Endothelial cell of umbilical vein (primary cell): ENCODE results near the gene MED27. TPM values are rescaled to one million over a fixed set of nuclear protein-coding genes. Genes with fewer than 3 reads are reported as not detected.

Source experiments
- BruUV-seq: library from RNA; stranded (reverse); fragments of 400-500 nt; replicated peaks from 2 replicates; lab custom pipeline; 2021; lab: Mats Ljungman, UMichigan
- CTCF ChIA-PET: fragments of 300-600, 350-600 bp; sonication (Branson Sonifier 250); formaldehyde crosslinking; loops from one replicate; lab custom pipeline; 2021; ENCODE audit warnings: antibody characterized with exemption, inconsistent platforms; lab: Charles Lee
- POLR2A ChIA-PET: fragments of 300-600, 350-600 bp; sonication (Branson Sonifier 250); formaldehyde crosslinking; loops from one replicate; lab custom pipeline; 2021; ENCODE audit warnings: antibody characterized with exemption, inconsistent platforms; lab: Charles Lee
- DNase-seq: peaks from one replicate; pipeline ENCODE4 v3.0.0-alpha.2; 2011; ENCODE audit warnings: low read depth, low spot score
- FAIRE-seq: peaks from 2 replicates; lab custom pipeline; 2011; peaks lifted over from hg19 to GRCh38; lab: Jason Lieb, UNC
- H2AFZ ChIP-seq: 2 replicates; pipeline ENCODE4 v1.6.0; 2012; ENCODE audit warnings: low read depth, low read length, control low read depth, inconsistent platforms
- H3K27ac ChIP-seq: 2 replicates; pipeline ENCODE4 v1.5.1; 2011; ENCODE audit warnings: low read depth, mild to moderate bottlenecking, control low read depth, low read length, moderate library complexity; ENCODE audit not compliant: insufficient read depth
- H3K27me3 ChIP-seq, 2 experiments: 2 replicates each; pipeline versions ENCODE4 v1.6.0 to v1.6.1; 2011; ENCODE audit warnings: low read length in 2 of 2, mixed read lengths in 1 of 2; ENCODE audit not compliant: control insufficient read depth in 2 of 2, insufficient read depth in 2 of 2
- H3K36me3 ChIP-seq, 2 experiments: 2 replicates in 1 of 2; 3 replicates in 1 of 2; pipeline ENCODE4 v1.5.1; 2011; ENCODE audit warnings: low read length in 2 of 2, mild to moderate bottlenecking in 1 of 2, moderate library complexity in 1 of 2; ENCODE audit not compliant: control insufficient read depth in 2 of 2, insufficient read depth in 2 of 2; ENCODE audit errors: extremely low read depth in 1 of 2
- H3K4me1 ChIP-seq: 3 replicates; pipeline ENCODE4 v1.5.1; 2011; ENCODE audit warnings: mild to moderate bottlenecking, low read length; ENCODE audit not compliant: control insufficient read depth, insufficient read depth; ENCODE audit errors: extremely low read depth
- H3K4me2 ChIP-seq: 2 replicates; pipeline ENCODE4 v1.6.1; 2011; ENCODE audit warnings: low read length, control low read depth, mixed read lengths; ENCODE audit not compliant: insufficient read depth
- H3K4me3 ChIP-seq, 3 experiments: fragments of 200-600 bp in 1 of 3; sonication (generic), shearing (Covaris generic) in 1 of 3; replicated peaks in 1 of 3; 2 replicates each; pipeline ENCODE4 v1.5.1; 2011 to 2016; ENCODE audit warnings: control low read depth in 3 of 3, low read length in 3 of 3, mild to moderate bottlenecking in 2 of 3, inconsistent platforms in 1 of 3, low read depth in 1 of 3, moderate library complexity in 1 of 3; ENCODE audit not compliant: insufficient read depth in 1 of 3
- H3K79me2 ChIP-seq: 2 replicates; pipeline ENCODE4 v1.6.0; 2012; ENCODE audit warnings: low read length, inconsistent platforms; ENCODE audit not compliant: control insufficient read depth, insufficient read depth
- H3K9ac ChIP-seq: replicated peaks from 2 replicates; pipeline ENCODE3; 2011; ENCODE audit warnings: low read length, control low read depth; ENCODE audit not compliant: insufficient read depth; ENCODE audit errors: extremely low read depth
- H3K9me1 ChIP-seq: replicated peaks from 3 replicates; pipeline ENCODE4 v1.6.0; 2011; ENCODE audit warnings: mild to moderate bottlenecking, low read length; ENCODE audit not compliant: control insufficient read depth, insufficient read depth; ENCODE audit errors: extremely low read depth
- H3K9me3 ChIP-seq: replicated peaks from 2 replicates; pipeline ENCODE4 v1.5.1; 2012; ENCODE audit warnings: low read length, inconsistent platforms; ENCODE audit not compliant: control insufficient read depth, insufficient read depth
- H4K20me1 ChIP-seq: replicated peaks from 2 replicates; pipeline ENCODE3; 2011; ENCODE audit warnings: mild to moderate bottlenecking, low read length; ENCODE audit not compliant: control insufficient read depth, insufficient read depth; ENCODE audit errors: extremely low read depth
- EZH2 ChIP-seq: IDR thresholded peaks from 2 replicates; pipeline ENCODE4 v1.6.1; 2012; ENCODE audit warnings: borderline replicate concordance, low read depth, mild to moderate bottlenecking, moderate library complexity, low read length, inconsistent platforms; ENCODE audit not compliant: severe bottlenecking
- FOS ChIP-seq: IDR thresholded peaks from 2 replicates; pipeline ENCODE4 v1.6.1; 2011; ENCODE audit warnings: mild to moderate bottlenecking, low read length, moderate library complexity, borderline replicate concordance; ENCODE audit not compliant: insufficient read depth
- GATA2 ChIP-seq: IDR thresholded peaks from 2 replicates; pipeline ENCODE4 v1.7.0; 2011; ENCODE audit warnings: low read depth, mild to moderate bottlenecking, moderate library complexity, mixed read lengths, low read length; ENCODE audit not compliant: insufficient read length, insufficient read depth
- JUN ChIP-seq: IDR thresholded peaks from 2 replicates; pipeline ENCODE4 v1.6.1; 2011; ENCODE audit warnings: borderline replicate concordance, low read depth; ENCODE audit not compliant: insufficient read length, insufficient read depth
- MYC ChIP-seq: IDR thresholded peaks from one replicate; pipeline ENCODE4 v1.6.1; 2011; ENCODE audit warnings: mild to moderate bottlenecking, low read depth, low read length
- POLR2A ChIP-seq: IDR thresholded peaks from 2 replicates; pipeline ENCODE4 v1.6.1; 2012; ENCODE audit warnings: low read depth, mild to moderate bottlenecking, control low read depth, low read length
- POLR2AphosphoS5 ChIP-seq: IDR thresholded peaks from 2 replicates; pipeline ENCODE4 v1.6.1; 2012; ENCODE audit warnings: low read depth, mild to moderate bottlenecking, control low read depth, low read length, moderate library complexity; ENCODE audit not compliant: insufficient read depth
- dilution Hi-C: fragments of 300-500 bp; cut with MboI; formaldehyde crosslinking; loops from one replicate; pipeline ENCODE4 v1.15.0; 2019; ENCODE audit warnings: low sequenced_read_pairs; ENCODE audit not compliant: extremely low pct_ligation_motif_present
- intact Hi-C: fragments of 100-400 bp; cut with micrococcal nuclease; formaldehyde crosslinking; loops from one replicate; pipeline ENCODE4 v1.10.0; 2022
- polyA plus RNA-seq, 4 experiments: library from polyadenylated mRNA; depleted of rRNA in 3 of 4; stranded (reverse) in 3 of 4; unstranded in 1 of 4; fragments of >200 nt; gene quantifications; 2 replicates each; pipeline versions ENCODE4 v1.2.1 to v1.2.3, GENCODE V29; 2011 to 2012; ENCODE audit warnings: missing spikeins in 1 of 4
- total RNA-seq: library from RNA; stranded (reverse); gene quantifications from 2 replicates; pipeline ENCODE4 v1.2.3, GENCODE V29; 2021
- TF ChIP-seq, protein P1 (sequence below), 2 donors: IDR thresholded peaks; 1 replicate in 1 of 2; 2 replicates in 1 of 2; pipeline ENCODE4 v1.5.1; 2011; ENCODE audit warnings: low read length in 2 of 2, mild to moderate bottlenecking in 2 of 2, moderate library complexity in 2 of 2, control low read depth in 1 of 2, inconsistent platforms in 1 of 2, low read depth in 1 of 2; ENCODE audit not compliant: insufficient read depth in 1 of 2; ENCODE audit errors: extremely low read depth in 1 of 2
- TF ChIP-seq, protein P2 (sequence below): IDR thresholded peaks from 2 replicates; pipeline ENCODE4 v1.6.1; 2011; ENCODE audit not compliant: insufficient read depth, insufficient read length

MED27 gene
- total and polyA plus RNA-seq, 2 donors (not counting 3 experiments of a cell fraction or from before 2014, with no cell fraction given), result 27.9 to 47.8 TPM

DNA sequence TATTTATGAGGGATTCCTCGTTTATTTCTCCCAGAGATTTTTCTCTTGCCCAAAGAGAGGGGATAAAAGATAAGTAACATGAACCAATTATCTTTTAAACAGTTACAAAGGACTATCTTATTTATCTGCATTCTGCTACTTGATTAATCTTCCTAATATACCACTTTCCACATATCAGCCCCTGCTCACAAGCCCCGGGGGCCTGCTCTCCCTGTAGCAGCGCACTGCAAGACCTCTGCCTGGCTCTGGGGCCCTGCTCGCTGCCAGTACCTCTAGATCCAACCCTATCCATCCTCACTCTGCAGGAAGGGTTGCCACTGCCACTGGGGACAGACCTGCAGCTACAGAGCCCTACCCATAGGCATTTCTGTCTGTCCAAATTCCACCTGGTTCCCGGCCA, 75.3 kb downstream of the MED27 start:
- Histone ChIP-seq H3K79me2 (no peaks in the 10 kb centered on the region), H4K20me1 (peaks cover under 1% of the 10 kb centered on the region), H3K9ac (no peak overlapping the region), H3K27me3 (no peaks in the 10 kb centered on the region), H3K36me3 (no peaks in the 10 kb centered on the region), H2AFZ (no peak overlapping the region), H3K4me2 (no peak overlapping the region), H3K9me1 (no peaks in the 10 kb centered on the region), H3K4me1 (peaks cover 12% of the 10 kb centered on the region), H3K9me3 (no peaks in the 10 kb centered on the region), H3K27ac (no peak overlapping the region), H3K4me3 (no peak overlapping the region)
- DNase-seq (no peak), FAIRE-seq (no peak)
- ChIA-PET POLR2A (no interaction called here), CTCF (no interaction called here)
- intact Hi-C loops (no loop called here), dilution Hi-C loops (no loop called here)
- TF ChIP-seq POLR2AphosphoS5 (no peak), JUN (no peak), FOS (no peak), GATA2 (no peak), POLR2A (no peak), MYC (no peak), EZH2 (no peak)
- TF ChIP-seq, protein P1, sequence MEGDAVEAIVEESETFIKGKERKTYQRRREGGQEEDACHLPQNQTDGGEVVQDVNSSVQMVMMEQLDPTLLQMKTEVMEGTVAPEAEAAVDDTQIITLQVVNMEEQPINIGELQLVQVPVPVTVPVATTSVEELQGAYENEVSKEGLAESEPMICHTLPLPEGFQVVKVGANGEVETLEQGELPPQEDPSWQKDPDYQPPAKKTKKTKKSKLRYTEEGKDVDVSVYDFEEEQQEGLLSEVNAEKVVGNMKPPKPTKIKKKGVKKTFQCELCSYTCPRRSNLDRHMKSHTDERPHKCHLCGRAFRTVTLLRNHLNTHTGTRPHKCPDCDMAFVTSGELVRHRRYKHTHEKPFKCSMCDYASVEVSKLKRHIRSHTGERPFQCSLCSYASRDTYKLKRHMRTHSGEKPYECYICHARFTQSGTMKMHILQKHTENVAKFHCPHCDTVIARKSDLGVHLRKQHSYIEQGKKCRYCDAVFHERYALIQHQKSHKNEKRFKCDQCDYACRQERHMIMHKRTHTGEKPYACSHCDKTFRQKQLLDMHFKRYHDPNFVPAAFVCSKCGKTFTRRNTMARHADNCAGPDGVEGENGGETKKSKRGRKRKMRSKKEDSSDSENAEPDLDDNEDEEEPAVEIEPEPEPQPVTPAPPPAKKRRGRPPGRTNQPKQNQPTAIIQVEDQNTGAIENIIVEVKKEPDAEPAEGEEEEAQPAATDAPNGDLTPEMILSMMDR (IDR thresholded peaks at IDR 0.05; ENCODE audit: extremely low read depth in 1 of 2, insufficient read depth in 1 of 2, low read depth in 1 of 2, low read length in 2 of 2), result no peak
- TF ChIP-seq, protein P2, sequence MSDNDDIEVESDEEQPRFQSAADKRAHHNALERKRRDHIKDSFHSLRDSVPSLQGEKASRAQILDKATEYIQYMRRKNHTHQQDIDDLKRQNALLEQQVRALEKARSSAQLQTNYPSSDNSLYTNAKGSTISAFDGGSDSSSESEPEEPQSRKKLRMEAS, result no peak
- no TSS peak for BruUV-seq
